ENCODE results near the gene TSBP1.

DNA sequence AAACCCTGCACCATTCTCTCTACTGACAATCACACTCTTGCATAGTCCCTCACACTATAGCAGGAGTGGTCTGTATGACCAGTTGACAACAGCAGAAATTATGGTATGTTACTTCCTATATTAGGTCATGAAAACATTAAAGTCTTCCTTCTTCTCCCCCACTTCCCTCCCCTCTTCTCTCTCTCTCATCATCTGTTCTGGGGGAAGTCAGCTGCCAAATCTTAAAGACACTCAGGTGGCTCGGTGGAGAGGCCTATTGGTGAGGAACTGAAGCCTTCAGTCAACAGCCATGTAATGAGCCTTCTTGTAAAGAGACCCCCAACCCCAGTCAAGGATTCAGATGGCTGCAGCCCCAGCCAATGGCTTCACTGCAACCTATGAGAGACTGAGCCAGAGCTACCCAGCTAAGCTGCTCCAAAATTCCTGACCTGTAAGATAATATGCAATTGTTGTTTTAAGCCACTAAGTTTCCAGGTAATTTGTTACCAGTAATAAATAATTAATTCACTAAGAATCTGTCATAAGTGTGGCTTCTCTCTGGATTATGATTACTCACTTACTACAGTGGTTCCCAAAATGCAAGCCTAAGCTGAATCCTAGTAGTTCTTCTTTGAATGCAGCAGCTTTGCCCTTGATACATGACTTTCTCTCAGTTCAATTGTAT lies 11.2 kb upstream of the TSBP1 start:
- TF ChIP-seq, protein P1, sequence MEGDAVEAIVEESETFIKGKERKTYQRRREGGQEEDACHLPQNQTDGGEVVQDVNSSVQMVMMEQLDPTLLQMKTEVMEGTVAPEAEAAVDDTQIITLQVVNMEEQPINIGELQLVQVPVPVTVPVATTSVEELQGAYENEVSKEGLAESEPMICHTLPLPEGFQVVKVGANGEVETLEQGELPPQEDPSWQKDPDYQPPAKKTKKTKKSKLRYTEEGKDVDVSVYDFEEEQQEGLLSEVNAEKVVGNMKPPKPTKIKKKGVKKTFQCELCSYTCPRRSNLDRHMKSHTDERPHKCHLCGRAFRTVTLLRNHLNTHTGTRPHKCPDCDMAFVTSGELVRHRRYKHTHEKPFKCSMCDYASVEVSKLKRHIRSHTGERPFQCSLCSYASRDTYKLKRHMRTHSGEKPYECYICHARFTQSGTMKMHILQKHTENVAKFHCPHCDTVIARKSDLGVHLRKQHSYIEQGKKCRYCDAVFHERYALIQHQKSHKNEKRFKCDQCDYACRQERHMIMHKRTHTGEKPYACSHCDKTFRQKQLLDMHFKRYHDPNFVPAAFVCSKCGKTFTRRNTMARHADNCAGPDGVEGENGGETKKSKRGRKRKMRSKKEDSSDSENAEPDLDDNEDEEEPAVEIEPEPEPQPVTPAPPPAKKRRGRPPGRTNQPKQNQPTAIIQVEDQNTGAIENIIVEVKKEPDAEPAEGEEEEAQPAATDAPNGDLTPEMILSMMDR (IDR thresholded peaks at IDR 0.05) = no peak
- TF ChIP-seq EP300 (IDR thresholded peaks at IDR 0.05) (no peak), POLR2AphosphoS5 (IDR thresholded peaks at IDR 0.05) (no peak), POLR2A (IDR thresholded peaks at IDR 0.05) (no peak)
